HepG2 (cell line): Measurements from ENCODE around the gene PNPLA1. TPM values are rescaled to one million over a fixed set of nuclear protein-coding genes. Genes with fewer than 3 reads are reported as not detected.

ENCODE experiments used
- ATAC-seq: fragments of 200-7000 bp; cut with Tn5 transposase; 3 replicates; pipeline ENCODE4 v1.9.1; 2020; ENCODE audit warnings: mild to moderate bottlenecking, moderate library complexity
- BruUV-seq: library from RNA; stranded (reverse); fragments of 400-500 nt; replicated peaks from 2 replicates; lab custom pipeline; 2021; lab: Mats Ljungman, UMichigan
- CTCF ChIA-PET: fragments of 300-600 bp; formaldehyde crosslinking; extraction: SDS; loops from one replicate; lab custom pipeline; 2021; ENCODE audit warnings: low total read pairs, inconsistent platforms, low intra/inter-chr PET ratio; lab: Yijun Ruan, JAX
- POLR2A ChIA-PET: fragments of 350-600 bp; sonication (Branson Sonifier 250); formaldehyde crosslinking; loops from one replicate; lab custom pipeline; 2020; ENCODE audit warnings: antibody characterized with exemption, inconsistent platforms; lab: Yijun Ruan, JAX
- DNase-seq: peaks from one replicate; pipeline ENCODE4 v3.0.0-alpha.2; 2015; ENCODE audit warnings: low spot score
- FAIRE-seq: peaks from 3 replicates; lab custom pipeline; 2011; peaks lifted over from hg19 to GRCh38; lab: Jason Lieb, UNC
- H2AFZ ChIP-seq: one replicate; pipeline ENCODE4 v1.6.1; 2011; ENCODE audit warnings: low read length, inconsistent platforms
- H3K27ac ChIP-seq: fragments of 300-600 bp; 3 replicates; pipeline ENCODE4 v1.8.0; 2011; ENCODE audit warnings: mixed run types, mild to moderate bottlenecking, mixed read lengths, low read length, inconsistent platforms; ENCODE audit not compliant: insufficient read depth; ENCODE audit errors: extremely low read length
- H3K27me3 ChIP-seq, 2 experiments: fragments of 200-600 bp in 1 of 2; 2 replicates in 1 of 2; 3 replicates in 1 of 2; pipeline versions ENCODE4 v1.6.0 to v1.8.0; 2011; ENCODE audit warnings: low read length in 2 of 2, mild to moderate bottlenecking in 2 of 2, moderate library complexity in 2 of 2, inconsistent platforms in 1 of 2; ENCODE audit not compliant: insufficient read depth in 2 of 2, control insufficient read depth in 1 of 2
- H3K36me3 ChIP-seq, 2 experiments: fragments of 200-600 bp in 1 of 2; replicated peaks in 1 of 2; 2 replicates in 1 of 2; 3 replicates in 1 of 2; pipeline versions ENCODE4 v1.5.1 to v1.8.0; 2011; ENCODE audit warnings: low read length in 2 of 2, inconsistent platforms in 1 of 2; ENCODE audit not compliant: insufficient read depth in 2 of 2, control insufficient read depth in 1 of 2
- H3K4me1 ChIP-seq: 2 replicates; pipeline ENCODE4 v1.5.1; 2012; ENCODE audit warnings: low read length, inconsistent platforms; ENCODE audit not compliant: insufficient read depth
- H3K4me2 ChIP-seq: 2 replicates; pipeline ENCODE4 v1.6.0; 2011; ENCODE audit warnings: low read depth, low read length, inconsistent platforms
- H3K4me3 ChIP-seq, 3 experiments: fragments of 200-600 bp in 1 of 3; sonication (generic), shearing (Covaris generic) in 1 of 3; replicated peaks in 1 of 3; 2 replicates each; pipeline ENCODE4 v1.5.1; 2011 to 2016; ENCODE audit warnings: low read length in 3 of 3, inconsistent platforms in 2 of 3, low read depth in 2 of 3, mild to moderate bottlenecking in 2 of 3, control low read depth in 1 of 3, mixed read lengths in 1 of 3; ENCODE audit not compliant: insufficient read depth in 1 of 3
- H3K79me2 ChIP-seq: one replicate; pipeline ENCODE4 v1.6.1; 2011; ENCODE audit warnings: low read length, inconsistent platforms; ENCODE audit not compliant: insufficient read depth
- H3K9ac ChIP-seq: 2 replicates; pipeline ENCODE4 v1.6.0; 2011; ENCODE audit warnings: mild to moderate bottlenecking, low read depth, low read length, inconsistent platforms; ENCODE audit not compliant: insufficient read depth
- H3K9me3 ChIP-seq: 2 replicates; pipeline ENCODE4 v1.5.1; 2012; ENCODE audit warnings: mild to moderate bottlenecking, low read length
- H4K20me1 ChIP-seq: 2 replicates; pipeline ENCODE4 v1.6.0; 2011; ENCODE audit warnings: inconsistent platforms, mild to moderate bottlenecking, low read length, moderate library complexity; ENCODE audit not compliant: insufficient read depth
- CEBPB ChIP-seq: IDR thresholded peaks from 2 replicates; pipeline ENCODE4 v1.6.1; 2011; ENCODE audit warnings: low read depth, low read length, improper control_type of control experiment, borderline replicate concordance
- RFX1 ChIP-seq: fragments of 450-650 bp; IDR thresholded peaks from 2 replicates; pipeline ENCODE4 v1.6.1; 2017
- RFX3 ChIP-seq: IDR thresholded peaks from 2 replicates; pipeline ENCODE4 v1.6.1; 2016; ENCODE audit warnings: missing biosample characterization, missing genetic modification reagents
- RFX5 ChIP-seq: IDR thresholded peaks from 2 replicates; pipeline ENCODE4 v1.6.1; 2011; ENCODE audit warnings: low read depth, low read length, improper control_type of control experiment
- ZNF234 ChIP-seq: sonication (generic); formaldehyde crosslinking; conservative IDR thresholded peaks from 2 replicates; pipeline ENCODE4 v1.5.1; 2020; ENCODE audit warnings: mild to moderate bottlenecking, missing genetic modification reagents
- ZNF850 ChIP-seq: sonication (generic); formaldehyde crosslinking; conservative IDR thresholded peaks from 2 replicates; pipeline ENCODE4 v1.9.0; 2021; ENCODE audit warnings: mild to moderate bottlenecking, missing genetic modification reagents
- WGBS: methylation state at CpG from one replicate; pipeline ENCODE4 v1.1.6; 2017; ENCODE audit warnings: low lambda C conversion rate; 5-methylcytosine and 5-hydroxymethylcytosine counted together
- in situ Hi-C: cut with HindIII; loops from 2 replicates; pipeline ENCODE4 v1.10.0; 2017; ENCODE audit warnings: low pct_unique_long_range_greater_than_20kb; ENCODE audit not compliant: extremely low pct_ligation_motif_present
- intact Hi-C: fragments of 100-400 bp; cut with micrococcal nuclease; formaldehyde crosslinking; loops from one replicate; pipeline ENCODE4 v1.10.0; 2022; ENCODE audit not compliant: unreplicated experiment
- polyA plus RNA-seq, 8 experiments: library from polyadenylated mRNA; depleted of rRNA in 3 of 8; stranded (reverse) in 7 of 8; unstranded in 1 of 8; fragments of >200 nt; fragmentation: Illumina TruSeq in 4 of 8; extraction: Trizol in 4 of 8; gene quantifications; 2 replicates each; pipeline versions ENCODE4 v1.2.1 to v1.2.3, GENCODE V29; 2011 to 2016; ENCODE audit warnings: low read depth in 4 of 8, missing spikeins in 1 of 8, mixed read lengths in 1 of 8; ENCODE audit not compliant: insufficient read depth in 1 of 8
- total RNA-seq, 5 experiments: library from RNA; depleted of rRNA; stranded (reverse); fragments of >200 nt; fragmentation: Illumina TruSeq; extraction: Trizol; gene quantifications; 2 replicates each; pipeline ENCODE4 v1.2.3, GENCODE V29; 2016; ENCODE audit warnings: low read depth in 1 of 5
- TF ChIP-seq, protein P1 (sequence below): sonication (generic); formaldehyde crosslinking; IDR thresholded peaks from 2 replicates; pipeline ENCODE4 v1.5.1; 2020; ENCODE audit warnings: missing genetic modification reagents, mild to moderate bottlenecking, borderline replicate concordance

Gene PNPLA1
- total and polyA plus RNA-seq, 2 of the 13 experiments (the other 11 are each of a cell fraction or from before 2014, with no cell fraction given): not detected

DNA sequence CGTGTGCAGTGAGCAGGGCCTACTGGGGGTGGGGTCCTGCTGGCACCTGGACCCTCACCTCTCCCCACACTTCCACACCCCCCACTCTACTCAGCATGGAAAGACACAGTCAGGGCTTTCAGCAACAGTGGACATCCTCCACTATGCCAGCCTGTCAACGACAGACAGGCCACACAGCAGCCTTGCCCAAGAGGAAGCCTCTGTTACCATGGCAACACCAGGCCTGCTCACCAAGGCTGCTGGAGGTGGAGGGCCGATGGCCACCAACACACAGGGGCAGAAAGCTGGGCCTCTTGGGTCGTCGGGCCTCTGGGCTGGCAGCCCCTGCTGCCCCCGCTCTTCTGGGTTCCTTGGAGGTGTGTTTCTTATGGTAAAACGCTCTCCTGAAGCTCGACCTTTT is 53.2 kb downstream of the PNPLA1 start:
- Histone ChIP-seq H3K9me3 (no peaks in the 10 kb centered on the region), H3K36me3 (no peaks in the 10 kb centered on the region), H3K27me3 (peaks cover 0 to 3% of the 10 kb centered on the region in 2 experiments; a peak in 4 of 5 replicates), H3K4me1 (peaks cover 19% of the 10 kb centered on the region), H4K20me1 (no peaks in the 10 kb centered on the region), H3K4me3 (no peak overlapping the region), H3K4me2 (no peak overlapping the region), H3K79me2 (no peaks in the 10 kb centered on the region), H2AFZ (no peak overlapping the region), H3K27ac (no peak overlapping the region), H3K9ac (no peak overlapping the region)
- no TSS peak for BruUV-seq
- intact Hi-C loops (no loop called here), in situ Hi-C loops (no loop called here)
- FAIRE-seq (no peak), ATAC-seq (peak; percentile 47), DNase-seq (no peak)
- CTCF ChIA-PET: no interaction called here
- 25% methylated on average over 8 of the region's 8 CpGs for WGBS
- TF ChIP-seq, protein P1, sequence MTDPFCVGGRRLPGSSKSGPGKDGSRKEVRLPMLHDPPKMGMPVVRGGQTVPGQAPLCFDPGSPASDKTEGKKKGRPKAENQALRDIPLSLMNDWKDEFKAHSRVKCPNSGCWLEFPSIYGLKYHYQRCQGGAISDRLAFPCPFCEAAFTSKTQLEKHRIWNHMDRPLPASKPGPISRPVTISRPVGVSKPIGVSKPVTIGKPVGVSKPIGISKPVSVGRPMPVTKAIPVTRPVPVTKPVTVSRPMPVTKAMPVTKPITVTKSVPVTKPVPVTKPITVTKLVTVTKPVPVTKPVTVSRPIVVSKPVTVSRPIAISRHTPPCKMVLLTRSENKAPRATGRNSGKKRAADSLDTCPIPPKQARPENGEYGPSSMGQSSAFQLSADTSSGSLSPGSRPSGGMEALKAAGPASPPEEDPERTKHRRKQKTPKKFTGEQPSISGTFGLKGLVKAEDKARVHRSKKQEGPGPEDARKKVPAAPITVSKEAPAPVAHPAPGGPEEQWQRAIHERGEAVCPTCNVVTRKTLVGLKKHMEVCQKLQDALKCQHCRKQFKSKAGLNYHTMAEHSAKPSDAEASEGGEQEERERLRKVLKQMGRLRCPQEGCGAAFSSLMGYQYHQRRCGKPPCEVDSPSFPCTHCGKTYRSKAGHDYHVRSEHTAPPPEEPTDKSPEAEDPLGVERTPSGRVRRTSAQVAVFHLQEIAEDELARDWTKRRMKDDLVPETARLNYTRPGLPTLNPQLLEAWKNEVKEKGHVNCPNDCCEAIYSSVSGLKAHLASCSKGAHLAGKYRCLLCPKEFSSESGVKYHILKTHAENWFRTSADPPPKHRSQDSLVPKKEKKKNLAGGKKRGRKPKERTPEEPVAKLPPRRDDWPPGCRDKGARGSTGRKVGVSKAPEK (CRISPR knock-in tag): no peak
- peak; percentile 75 for TF ChIP-seq RFX1
- TF ChIP-seq RFX3 (CRISPR knock-in tag): peak; percentile 76
- TF ChIP-seq ZNF850 (CRISPR knock-in tag): no peak
- peak; percentile 65 for TF ChIP-seq RFX5
- TF ChIP-seq ZNF234 (CRISPR knock-in tag): no peak
- peak; percentile 40; the same call in 1 of the 2 replicates for TF ChIP-seq CEBPB
- POLR2A ChIA-PET: no interaction called here
